Fibroblast of pulmonary artery (primary cell): ENCODE results near the gene FTMT.
A peak's percentile ranks its signal among the peaks of the same experiment; 100 is the strongest.

Experiments used
- DNase-seq: peaks from one replicate; pipeline ENCODE4 v3.0.0-alpha.2; 2010; ENCODE audit warnings: low read depth
- H3K4me3 ChIP-seq: replicated peaks from 2 replicates; pipeline ENCODE4 v1.5.1; 2011; ENCODE audit warnings: low read depth, mild to moderate bottlenecking, control low read depth, low read length, moderate library complexity
- TF ChIP-seq, protein P1 (sequence below): IDR thresholded peaks from 2 replicates; pipeline ENCODE4 v1.5.1; 2011; ENCODE audit warnings: mild to moderate bottlenecking, control low read depth, low read length, inconsistent platforms; ENCODE audit errors: missing control alignments

FTMT gene

GRCh38 chr5:121841892-121842291 lies 9.8 kb upstream of the FTMT start:
- DNase-seq, result no peak
- TF ChIP-seq, protein P1, sequence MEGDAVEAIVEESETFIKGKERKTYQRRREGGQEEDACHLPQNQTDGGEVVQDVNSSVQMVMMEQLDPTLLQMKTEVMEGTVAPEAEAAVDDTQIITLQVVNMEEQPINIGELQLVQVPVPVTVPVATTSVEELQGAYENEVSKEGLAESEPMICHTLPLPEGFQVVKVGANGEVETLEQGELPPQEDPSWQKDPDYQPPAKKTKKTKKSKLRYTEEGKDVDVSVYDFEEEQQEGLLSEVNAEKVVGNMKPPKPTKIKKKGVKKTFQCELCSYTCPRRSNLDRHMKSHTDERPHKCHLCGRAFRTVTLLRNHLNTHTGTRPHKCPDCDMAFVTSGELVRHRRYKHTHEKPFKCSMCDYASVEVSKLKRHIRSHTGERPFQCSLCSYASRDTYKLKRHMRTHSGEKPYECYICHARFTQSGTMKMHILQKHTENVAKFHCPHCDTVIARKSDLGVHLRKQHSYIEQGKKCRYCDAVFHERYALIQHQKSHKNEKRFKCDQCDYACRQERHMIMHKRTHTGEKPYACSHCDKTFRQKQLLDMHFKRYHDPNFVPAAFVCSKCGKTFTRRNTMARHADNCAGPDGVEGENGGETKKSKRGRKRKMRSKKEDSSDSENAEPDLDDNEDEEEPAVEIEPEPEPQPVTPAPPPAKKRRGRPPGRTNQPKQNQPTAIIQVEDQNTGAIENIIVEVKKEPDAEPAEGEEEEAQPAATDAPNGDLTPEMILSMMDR, result no peak
- no peak overlapping the region for H3K4me3 ChIP-seq

DNA sequence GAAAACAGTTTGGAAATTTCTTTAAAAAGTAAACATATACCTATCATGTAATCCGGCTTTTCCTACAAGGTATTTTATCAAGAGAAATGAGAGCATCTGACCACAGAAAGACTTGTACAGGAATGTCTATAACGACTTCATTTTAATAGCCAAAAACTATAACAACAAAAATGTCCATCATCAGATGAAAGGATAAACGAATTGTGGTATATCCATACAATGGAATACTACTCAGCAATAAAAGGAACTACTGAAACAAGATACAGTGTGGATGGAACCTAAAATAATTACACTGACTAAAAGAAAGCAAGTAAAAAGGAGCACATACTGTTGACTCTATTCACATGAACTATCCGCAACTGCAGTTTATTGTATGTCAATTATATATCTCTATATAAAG lies 1.4 kb upstream of the FTMT start:
- DNase-seq, result no peak
- no peak overlapping the region for H3K4me3 ChIP-seq
- TF ChIP-seq, protein P1, result no peak

- TF ChIP-seq, protein P1, result no peak
- DNase-seq, result no peak
- H3K4me3 ChIP-seq, result no peak overlapping the region
Measured at GRCh38 chr5:121853850-121854249, 2.2 kb downstream of the FTMT start.

DNA sequence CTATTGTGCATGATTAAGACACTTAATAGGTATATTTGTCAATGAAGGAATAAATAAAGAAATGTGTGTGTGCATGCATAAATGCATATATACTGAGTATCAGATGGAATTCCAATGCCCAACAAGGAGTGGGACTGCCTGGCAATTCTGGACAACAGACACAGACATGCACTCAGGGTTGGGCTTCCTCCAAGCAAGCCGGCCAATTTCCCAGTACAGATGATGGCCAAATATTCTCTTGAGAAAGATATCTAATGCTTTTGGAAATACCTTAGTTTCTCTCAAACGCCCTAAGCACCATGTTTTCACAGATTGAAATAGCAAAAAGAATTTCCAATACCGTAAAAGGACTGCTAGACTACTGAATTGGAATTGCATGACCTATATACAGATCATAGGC lies 11.1 kb downstream of the FTMT start:
- DNase-seq, result no peak
- H3K4me3 ChIP-seq, result no peak overlapping the region
- TF ChIP-seq, protein P1, result no peak

DNA sequence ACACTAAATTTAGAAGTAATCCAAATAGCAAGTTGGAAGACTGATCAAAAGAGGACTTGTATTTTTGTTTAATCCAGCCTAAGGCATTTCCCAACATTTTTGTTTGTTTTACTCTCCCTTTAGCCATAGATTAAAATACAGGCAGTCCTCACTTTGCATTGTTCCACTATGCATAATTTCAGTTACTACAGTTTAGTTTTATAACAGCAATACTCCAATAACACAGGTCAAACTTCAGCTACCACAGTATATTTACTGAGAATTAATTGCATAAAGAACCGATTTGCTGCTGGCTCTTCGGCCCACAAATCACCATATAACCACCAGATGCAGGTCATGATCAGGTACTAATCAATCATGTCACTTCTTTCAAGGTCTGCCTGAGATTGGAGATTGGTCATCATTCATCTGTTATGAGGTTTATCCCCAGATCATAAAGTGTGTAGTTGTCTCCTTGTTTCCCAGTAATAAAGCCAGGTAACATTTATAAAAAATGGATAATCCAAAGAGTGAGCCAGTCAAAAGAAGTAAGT lies 12.1 kb downstream of the FTMT start:
- no peak overlapping the region for H3K4me3 ChIP-seq
- DNase-seq, result no peak
- TF ChIP-seq, protein P1, result no peak

DNA sequence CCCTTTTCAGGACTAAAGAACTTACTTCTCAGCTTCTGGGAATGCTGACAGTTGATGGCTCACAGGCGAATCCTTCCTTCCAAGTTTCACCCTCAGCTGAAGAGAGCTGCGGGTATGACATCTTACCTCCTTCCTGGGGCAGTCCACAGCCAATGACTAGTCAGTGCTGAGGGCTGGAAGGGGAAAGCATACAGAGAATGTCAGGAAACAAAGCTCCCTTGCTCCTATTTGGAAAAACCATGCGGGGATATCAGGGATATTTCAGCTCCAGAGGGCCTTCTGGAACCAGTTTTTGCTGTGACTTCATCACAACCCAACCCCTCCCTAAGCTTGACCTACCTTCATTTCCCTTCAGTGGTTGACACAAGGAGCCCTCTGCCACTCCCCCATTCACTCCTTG lies 15.7 kb downstream of the FTMT start:
- TF ChIP-seq, protein P1, result no peak
- H3K4me3 ChIP-seq, result no peak overlapping the region
- no peak for DNase-seq

DNA sequence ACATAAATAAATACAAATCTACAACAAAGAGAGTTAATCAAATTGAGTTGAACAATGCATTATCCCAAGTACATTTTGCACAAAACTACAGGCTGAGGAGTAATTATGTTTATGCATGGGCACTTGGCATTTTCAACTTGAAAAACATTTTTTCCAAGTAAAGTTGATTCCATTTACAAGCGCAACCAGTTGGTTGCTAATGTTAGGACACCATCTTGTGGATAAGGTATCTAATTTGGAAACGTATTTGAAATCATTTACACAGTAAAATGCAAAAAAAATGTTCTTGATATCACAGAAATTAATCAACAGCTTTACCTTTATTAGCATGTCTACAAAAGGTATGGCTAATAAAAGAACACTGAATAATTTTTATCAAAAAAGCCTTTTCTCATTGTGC lies 18.8 kb downstream of the FTMT start:
- TF ChIP-seq, protein P1, result no peak
- H3K4me3 ChIP-seq, result no peak overlapping the region
- peak; percentile 17 for DNase-seq
